GM18858 (cell line): ENCODE data around the gene APOL2.
"Not testable (repeated sequence)": the region's sequence is repeated elsewhere in the genome, so short reads cannot be mapped to it uniquely, and the experiment has no call there.

ENCODE experiments used
- ATAC-seq: cut with Tn5 transposase; IDR thresholded peaks from one replicate; pipeline ENCODE4 v1.9.1; 2021; ENCODE audit not compliant: unreplicated experiment

Gene APOL2

DNA sequence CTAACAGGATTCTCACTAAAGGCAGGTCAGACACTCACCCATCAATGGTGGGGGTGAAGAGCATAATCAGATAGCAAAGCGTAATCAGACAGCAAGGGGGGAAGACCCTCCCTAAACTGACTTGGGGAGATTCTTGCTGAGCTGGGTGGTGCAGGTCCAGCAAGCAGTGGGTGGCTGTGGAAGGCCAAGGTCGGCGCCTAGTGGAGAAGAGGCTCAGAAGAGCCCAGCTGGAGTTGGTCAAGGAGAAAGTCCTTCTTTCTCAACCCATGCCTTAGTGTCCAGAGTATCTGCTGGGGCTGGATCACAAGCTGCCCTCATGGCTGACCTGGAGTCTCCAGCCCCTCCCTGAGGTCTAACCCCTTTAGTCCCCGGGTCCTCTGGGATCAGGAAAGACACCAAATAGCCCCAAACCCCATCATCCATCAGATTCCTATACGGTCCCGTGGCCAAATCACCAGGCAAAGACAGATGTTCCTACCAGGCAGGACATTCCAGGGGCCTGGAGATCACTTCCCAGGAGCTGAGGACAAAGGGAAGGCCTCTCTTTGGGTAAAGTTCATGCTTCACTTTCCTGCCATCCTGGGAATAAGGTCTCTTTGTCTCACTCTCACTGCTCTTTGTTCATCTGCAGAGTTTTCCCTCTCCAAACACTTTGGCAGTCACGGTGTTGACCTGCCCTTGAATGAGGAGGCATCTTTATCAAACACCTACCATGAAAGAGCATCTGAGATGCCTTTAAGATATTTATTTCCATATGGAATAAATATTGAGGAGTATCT, 24.7 kb upstream of the APOL2 start:
- not testable (repeated sequence) for ATAC-seq

- not testable (repeated sequence) for ATAC-seq
These were observed 23.9 kb upstream of the APOL2 start for GRCh38 chr22:36263216-36263673.

DNA sequence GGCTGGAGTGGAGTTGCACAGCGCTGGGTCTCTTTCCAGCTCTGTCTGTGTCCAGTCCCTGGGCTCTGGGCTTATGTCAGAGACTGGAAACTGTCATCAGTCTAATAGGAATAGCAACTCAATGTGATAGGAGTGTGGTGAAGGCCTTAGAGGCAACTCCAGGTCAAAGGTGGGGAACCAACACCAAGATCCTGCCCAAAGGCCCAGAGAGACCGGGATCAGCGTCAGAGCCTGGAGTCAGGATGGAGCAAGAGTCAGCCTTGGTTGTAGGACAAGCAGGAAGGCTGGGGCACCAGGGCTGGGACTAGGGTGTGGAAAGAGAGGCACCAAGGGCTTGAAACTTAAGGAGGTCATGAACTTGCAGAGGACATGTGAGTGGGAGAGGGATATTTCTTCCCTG, 23.0 kb upstream of the APOL2 start:
- ATAC-seq = not testable (repeated sequence)

DNA sequence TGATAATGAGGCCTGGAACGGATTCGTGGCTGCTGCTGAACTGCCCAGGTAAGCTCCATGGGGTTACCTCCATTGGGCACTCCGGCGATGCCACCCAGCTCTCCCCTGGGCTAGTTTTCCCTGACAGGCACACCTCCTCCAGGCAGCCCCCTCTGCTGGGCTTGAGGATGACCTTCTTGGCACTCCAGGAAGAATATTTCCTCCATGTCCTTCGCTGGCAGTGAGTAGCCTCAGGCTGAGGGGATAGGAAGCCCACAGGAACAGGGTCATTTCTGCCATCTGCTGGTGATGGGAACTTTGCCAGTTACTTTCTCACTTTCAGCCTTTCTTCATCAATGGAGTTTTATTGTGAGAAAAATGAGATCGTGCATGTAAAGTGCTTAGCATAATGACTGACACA, 22.3 kb upstream of the APOL2 start:
- not testable (repeated sequence) for ATAC-seq

DNA sequence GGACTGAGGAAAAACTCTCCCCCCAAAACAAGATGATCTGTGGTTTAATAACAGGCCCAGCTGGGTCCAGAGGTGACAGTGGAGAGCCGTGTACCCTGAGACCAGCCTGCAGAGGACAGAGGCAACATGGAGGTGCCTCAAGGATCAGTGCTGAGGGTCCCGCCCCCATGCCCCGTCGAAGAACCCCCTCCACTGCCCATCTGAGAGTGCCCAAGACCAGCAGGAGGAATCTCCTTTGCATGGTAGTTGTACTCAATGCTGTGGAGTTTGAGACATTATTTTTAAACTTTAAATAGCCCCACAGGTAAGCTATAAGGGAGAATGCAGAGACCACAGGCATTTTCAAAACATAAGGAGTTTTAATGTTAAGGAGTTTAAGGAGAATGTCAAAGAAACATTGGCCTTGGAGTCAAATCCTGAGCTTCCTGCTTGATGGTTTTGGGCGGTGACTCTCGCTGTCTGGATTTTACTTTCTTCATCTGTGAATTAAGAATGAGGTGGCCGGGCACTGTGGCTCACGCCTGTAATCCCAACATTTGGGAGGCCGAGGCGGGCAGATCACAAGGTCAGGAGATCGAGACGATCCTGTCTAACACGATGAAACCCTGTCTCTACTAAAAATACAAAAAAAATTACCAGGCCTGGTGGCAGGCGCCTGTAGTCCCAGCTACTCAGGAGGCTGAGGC, 20.4 kb upstream of the APOL2 start:
- ATAC-seq = no peak

GRCh38 chr22:36258701-36259614, 19.6 kb upstream of the APOL2 start:
- no peak for ATAC-seq

DNA sequence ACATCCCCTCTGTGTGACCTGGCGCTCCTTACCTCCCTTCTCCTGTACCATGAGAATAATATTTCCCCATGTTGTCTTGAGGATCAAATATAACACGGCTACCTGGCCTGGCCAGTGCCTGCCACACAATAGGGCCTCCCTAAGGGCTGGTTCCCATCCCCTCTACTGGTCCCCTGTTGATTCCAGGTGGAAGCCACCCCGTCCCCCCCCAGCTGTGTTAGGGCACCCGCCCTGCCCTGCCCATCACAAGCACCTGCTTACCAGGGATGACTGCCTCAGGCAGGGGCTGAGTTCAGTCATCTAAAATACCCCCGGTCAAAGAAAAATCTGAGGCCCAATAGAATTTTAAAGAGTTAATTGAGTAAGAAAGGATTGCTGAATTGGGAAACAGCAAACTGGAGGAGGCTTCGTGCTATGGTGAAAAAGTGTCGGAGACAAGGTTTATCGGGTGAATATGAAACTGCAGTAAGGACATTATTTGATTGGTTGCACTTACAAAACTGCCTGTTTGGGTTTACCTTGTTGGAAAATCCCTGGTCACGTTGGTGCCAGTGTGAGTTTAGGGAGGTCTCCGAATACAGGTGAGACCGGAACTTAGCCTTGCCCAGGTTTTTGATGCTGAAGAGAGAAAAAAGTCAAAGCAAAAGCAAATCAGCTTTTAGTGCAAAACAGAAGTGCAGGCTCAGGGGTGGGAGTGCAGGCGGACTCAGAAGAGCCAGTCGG, 18.8 kb upstream of the APOL2 start:
- ATAC-seq = no peak

DNA sequence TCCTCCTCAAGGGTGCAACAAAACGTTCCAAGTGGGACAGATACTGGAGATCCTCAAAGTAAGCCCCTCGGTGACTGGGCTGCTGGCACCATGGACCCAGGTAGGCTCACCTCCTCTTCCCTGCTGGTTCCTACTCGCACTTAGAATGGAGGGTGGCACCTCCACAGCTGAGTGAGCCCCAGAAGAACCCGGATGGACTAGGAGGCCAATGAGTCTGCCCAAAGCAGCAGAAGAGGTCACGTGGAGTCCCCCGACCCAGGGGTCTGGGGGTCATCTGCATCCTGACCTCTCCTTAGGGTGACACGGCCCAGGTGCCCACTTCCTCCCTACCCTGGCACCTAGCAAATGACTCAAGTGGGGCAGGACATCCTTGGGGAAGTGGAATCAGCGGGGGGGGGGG, 18.0 kb upstream of the APOL2 start:
- no peak for ATAC-seq

GRCh38 chr22:36256478-36256877, 17.2 kb upstream of the APOL2 start:
- ATAC-seq = no peak

- ATAC-seq = not testable (repeated sequence)
These were observed 16.2 kb upstream of the APOL2 start for GRCh38 chr22:36255572-36255971.

- ATAC-seq = no peak
These were observed 14.5 kb upstream of the APOL2 start for GRCh38 chr22:36253523-36254490.

- no peak for ATAC-seq
These were observed 13.6 kb upstream of the APOL2 start, which contains the start of gene APOL1 for GRCh38 chr22:36252754-36253522. APOL1 (plus strand) TSS chr22:36253133; CDS start chr22:36254956, 1,823 bp downstream.

DNA sequence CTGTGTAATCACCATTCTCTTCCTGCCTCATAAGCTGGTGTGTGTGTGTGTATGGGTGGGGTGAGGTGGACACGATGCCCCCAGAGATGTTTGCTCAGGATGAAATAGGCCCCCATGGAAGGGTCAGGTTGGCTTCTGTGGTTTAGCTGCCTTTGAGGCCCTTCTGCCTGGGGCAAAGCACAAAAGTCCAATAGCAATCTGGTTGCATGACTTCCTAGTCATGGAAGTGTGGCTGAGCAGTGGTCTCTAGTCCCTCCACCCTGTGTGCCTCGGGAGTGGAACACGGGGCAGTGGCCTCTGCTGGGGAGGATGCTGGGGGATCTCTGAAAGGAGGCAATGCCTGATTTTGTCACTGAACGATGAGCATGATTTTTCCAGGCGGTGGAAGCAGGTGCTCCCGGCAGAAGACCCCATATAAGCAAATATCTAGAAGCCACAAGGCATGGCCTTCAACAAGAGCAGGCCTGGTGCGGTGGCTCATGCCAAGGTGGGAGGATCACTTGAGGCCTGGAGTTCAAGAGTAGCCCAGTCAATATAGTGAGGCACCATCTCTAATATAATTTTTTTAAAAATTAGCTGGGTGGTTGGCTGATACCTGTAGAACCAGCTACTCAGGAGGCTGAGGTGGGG, 12.8 kb upstream of the APOL2 start:
- not testable (repeated sequence) for ATAC-seq

DNA sequence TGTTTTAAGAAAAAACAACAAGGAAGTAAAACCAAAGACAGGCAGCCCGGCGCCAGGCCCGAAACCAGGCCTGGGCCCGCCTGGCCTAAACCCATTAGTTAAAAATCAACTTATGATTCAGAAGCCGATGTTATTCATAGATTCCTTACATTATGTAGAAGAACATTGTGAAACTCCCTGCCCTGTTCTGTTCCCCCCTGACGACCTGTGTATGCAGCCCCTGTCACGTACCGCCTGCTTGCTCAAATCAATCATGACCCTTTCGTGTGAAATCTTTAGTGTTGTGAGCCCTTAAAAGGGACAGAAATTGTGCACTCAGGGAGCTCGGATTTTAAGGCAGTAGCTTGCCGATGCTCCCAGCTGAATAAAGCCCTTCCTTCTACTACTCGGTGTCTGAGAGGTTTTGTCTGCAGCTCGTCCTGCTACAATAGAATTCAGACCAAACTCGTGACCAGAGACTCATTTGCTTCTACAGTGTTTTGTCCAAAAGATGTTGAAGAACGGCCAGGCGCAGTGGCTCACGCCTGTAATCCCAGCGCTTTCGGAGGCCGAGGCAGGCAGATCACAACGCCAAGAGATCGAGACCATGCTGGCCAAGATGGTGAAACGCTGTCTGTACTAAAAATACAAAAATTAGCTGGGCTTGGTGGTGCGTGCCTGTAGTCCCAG, 11.1 kb upstream of the APOL2 start:
- not testable (repeated sequence) for ATAC-seq

DNA sequence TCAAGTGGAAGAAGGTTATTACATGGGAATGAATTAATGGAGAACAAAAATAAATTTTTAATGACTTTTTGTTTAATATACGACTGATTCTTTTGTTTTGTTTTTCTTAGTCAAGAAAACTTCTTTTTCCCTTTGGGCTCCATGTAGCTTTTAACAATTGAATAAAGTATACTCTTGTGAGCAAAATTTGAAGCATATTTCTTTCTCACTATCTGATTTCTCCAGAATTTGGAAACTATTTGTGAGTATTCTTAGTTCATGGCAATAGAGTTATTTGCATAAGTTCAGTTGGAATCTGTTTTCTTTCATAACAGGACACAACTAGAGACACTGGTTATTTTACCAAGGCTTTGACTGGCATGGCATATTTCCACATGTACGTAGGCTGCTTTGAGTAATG, 9.8 kb upstream of the APOL2 start:
- ATAC-seq = no peak

- no peak for ATAC-seq
These were observed 8.6 kb upstream of the APOL2 start for GRCh38 chr22:36247955-36248354.

DNA sequence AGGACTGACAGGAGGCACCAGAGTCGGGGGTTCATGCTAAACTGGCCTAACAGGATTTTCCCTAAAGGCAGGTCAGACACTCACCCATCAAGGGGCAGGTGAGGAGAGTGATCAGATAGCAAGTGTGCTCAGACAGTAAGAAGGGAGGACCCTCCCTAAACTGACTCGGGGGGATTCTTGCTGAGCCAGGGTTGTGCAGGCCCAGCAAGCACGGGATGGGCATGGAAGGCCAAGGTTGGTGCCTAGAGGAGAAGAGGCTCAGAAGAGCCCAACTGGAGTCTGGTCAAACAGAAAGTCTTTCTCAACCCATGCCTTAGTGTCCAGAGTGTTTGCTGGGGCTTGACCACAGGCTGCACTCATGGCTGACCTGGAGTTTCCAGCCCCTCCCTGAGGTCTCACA, 7.4 kb upstream of the APOL2 start:
- ATAC-seq = no peak
